Esophagus muscularis mucosa (tissue), 4 donors: ENCODE results near the gene CPNE1. TPM values are rescaled to one million over a fixed set of nuclear protein-coding genes. Genes with fewer than 3 reads are reported as not detected.

Source experiments
- DNase-seq: peaks from one replicate; pipeline ENCODE4 v3.0.0-alpha.2; 2017; ENCODE audit errors: extremely low spot score
- H3K27ac ChIP-seq, 4 donors: fragments of 200-600 bp; sonication (generic); replicated peaks in 1 of 4; 1 replicate in 3 of 4; 2 replicates in 1 of 4; pipeline ENCODE4 v1.5.1; 2016 to 2019; ENCODE audit warnings: mild to moderate bottlenecking in 1 of 4
- H3K27me3 ChIP-seq, 4 donors: fragments of 200-600 bp; sonication (generic); one replicate each; pipeline versions ENCODE4 v1.5.1 to v1.6.0; 2016 to 2019
- H3K36me3 ChIP-seq, 4 donors: fragments of 200-600 bp; sonication (generic); one replicate each; pipeline ENCODE4 v1.5.1; 2016 to 2019
- H3K4me1 ChIP-seq, 4 donors: fragments of 200-600 bp; sonication (generic); one replicate each; pipeline ENCODE4 v1.5.1; 2016 to 2019
- H3K4me3 ChIP-seq, 4 donors: fragments of 200-600 bp; sonication (generic); 1 replicate in 2 of 4; 2 replicates in 2 of 4; pipeline ENCODE4 v1.5.1; 2016 to 2019; ENCODE audit warnings: mild to moderate bottlenecking in 4 of 4, moderate library complexity in 1 of 4
- H3K9me3 ChIP-seq, 4 donors: fragments of 200-600 bp; sonication (generic); 1 replicate in 3 of 4; 2 replicates in 1 of 4; pipeline ENCODE4 v1.5.1; 2016 to 2019
- EP300 ChIP-seq: sonication (generic); formaldehyde crosslinking; IDR thresholded peaks from one replicate; pipeline ENCODE4 v1.6.1; 2017; ENCODE audit warnings: antibody characterized with exemption
- POLR2A ChIP-seq: fragments of 450-650 bp; IDR thresholded peaks from one replicate; pipeline ENCODE4 v1.6.1; 2017; ENCODE audit warnings: antibody characterized with exemption, moderate library complexity, mild to moderate bottlenecking, low read depth
- POLR2AphosphoS5 ChIP-seq, 2 donors: sonication (generic); formaldehyde crosslinking; IDR thresholded peaks; one replicate each; pipeline ENCODE4 v1.6.1; 2017; ENCODE audit warnings: antibody characterized with exemption in 2 of 2
- WGBS: methylation state at CpG from one replicate; pipeline ENCODE4 v1.1.5; 2018; 5-methylcytosine and 5-hydroxymethylcytosine counted together
- intact Hi-C: fragments of 100-400 bp; cut with DNase I; formaldehyde crosslinking; loops from one replicate; pipeline ENCODE4 v1.15.1; 2023
- total RNA-seq, 4 donors: library from RNA; depleted of rRNA; stranded (reverse); fragments of >200 nt; gene quantifications; one replicate each; pipeline versions ENCODE4 v1.1.0 to v1.2.1, GENCODE V29; 2016
- TF ChIP-seq, protein P1 (sequence below), 3 experiments: fragments of 200-600 bp in 2 of 3; fragments of 450-650 bp in 1 of 3; sonication (generic) in 2 of 3; IDR thresholded peaks; one replicate each; pipeline ENCODE4 v1.5.1; 2017 to 2019; ENCODE audit warnings: antibody characterized with exemption in 3 of 3, mild to moderate bottlenecking in 2 of 3, moderate library complexity in 1 of 3

CPNE1 gene
- total RNA-seq, 4 donors from 2014 or later: 23.0 to 148 (median 99.9) TPM

GRCh38 chr20:35700625-35701148 lies 36.0 kb upstream of the CPNE1 start:
- no peak overlapping the region for H3K4me3 ChIP-seq
- 89% methylated on average over 7 of the region's 7 CpGs for WGBS
- peak overlapping the region; percentile 32 to 95 (median 69) for H3K27ac ChIP-seq
- TF ChIP-seq POLR2A (no peak), POLR2AphosphoS5 (IDR thresholded peaks at IDR 0.05) (peak in 1 of 2 donors; percentile 28), EP300 (no peak)
- TF ChIP-seq, protein P1, sequence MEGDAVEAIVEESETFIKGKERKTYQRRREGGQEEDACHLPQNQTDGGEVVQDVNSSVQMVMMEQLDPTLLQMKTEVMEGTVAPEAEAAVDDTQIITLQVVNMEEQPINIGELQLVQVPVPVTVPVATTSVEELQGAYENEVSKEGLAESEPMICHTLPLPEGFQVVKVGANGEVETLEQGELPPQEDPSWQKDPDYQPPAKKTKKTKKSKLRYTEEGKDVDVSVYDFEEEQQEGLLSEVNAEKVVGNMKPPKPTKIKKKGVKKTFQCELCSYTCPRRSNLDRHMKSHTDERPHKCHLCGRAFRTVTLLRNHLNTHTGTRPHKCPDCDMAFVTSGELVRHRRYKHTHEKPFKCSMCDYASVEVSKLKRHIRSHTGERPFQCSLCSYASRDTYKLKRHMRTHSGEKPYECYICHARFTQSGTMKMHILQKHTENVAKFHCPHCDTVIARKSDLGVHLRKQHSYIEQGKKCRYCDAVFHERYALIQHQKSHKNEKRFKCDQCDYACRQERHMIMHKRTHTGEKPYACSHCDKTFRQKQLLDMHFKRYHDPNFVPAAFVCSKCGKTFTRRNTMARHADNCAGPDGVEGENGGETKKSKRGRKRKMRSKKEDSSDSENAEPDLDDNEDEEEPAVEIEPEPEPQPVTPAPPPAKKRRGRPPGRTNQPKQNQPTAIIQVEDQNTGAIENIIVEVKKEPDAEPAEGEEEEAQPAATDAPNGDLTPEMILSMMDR (IDR thresholded peaks at IDR 0.05): no peak
- intact Hi-C loops: loop anchor here (10.0 kb wide), 1 partner anchor 184 kb away; no protein-coding TSS in a partner anchor
- no peak for DNase-seq
- no peaks in the 10 kb centered on the region for H3K9me3 ChIP-seq
- peaks cover 19 to 48% (median 33%) of the 10 kb centered on the region in 4 donors for H3K4me1 ChIP-seq
- no peaks in the 10 kb centered on the region for H3K27me3 ChIP-seq
- peaks cover 32 to 58% (median 56%) of the 10 kb centered on the region in 4 donors for H3K36me3 ChIP-seq

DNA sequence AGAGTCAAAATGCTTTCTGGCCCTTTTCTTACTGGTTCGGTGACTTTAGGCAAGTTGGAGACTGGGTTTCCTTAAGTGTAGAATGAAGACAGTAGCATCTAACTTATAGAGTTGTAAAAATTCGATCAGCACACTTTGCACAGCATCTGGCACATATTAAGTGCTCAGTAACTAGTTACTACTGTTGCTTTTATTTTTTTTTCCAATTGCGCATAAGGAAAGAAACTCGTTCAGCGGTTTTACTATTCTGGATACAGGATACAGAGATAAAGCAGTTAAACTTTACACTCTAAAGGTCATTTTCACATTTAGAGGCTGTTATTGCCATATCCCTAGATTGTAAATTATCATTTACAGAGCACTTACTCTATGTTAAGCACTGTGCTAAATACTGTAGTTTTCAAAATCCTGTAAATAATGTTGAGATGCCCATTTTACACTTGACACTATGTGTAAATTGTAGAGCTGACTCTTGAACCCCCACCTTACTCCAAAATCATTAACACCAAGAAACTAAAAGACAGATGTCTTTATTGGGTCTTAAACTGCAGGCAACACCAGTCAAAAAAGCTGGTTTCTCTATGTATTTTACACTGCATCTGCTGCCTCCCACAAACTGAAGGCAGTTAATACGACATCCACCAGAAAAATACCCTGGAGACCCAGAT lies 35.4 kb upstream of the CPNE1 start:
- Histone ChIP-seq H3K27ac (peak overlapping the region; percentile 91 to 95 (median 94)), H3K9me3 (no peaks in the 10 kb centered on the region), H3K36me3 (peaks cover 26 to 58% (median 56%) of the 10 kb centered on the region in 4 donors), H3K4me1 (peaks cover 19 to 43% (median 31%) of the 10 kb centered on the region in 4 donors), H3K4me3 (peak overlapping the region; percentile 88 to 100 (median 92)), H3K27me3 (no peaks in the 10 kb centered on the region)
- no peak for TF ChIP-seq EP300
- no peak for TF ChIP-seq POLR2A
- TF ChIP-seq, protein P1 (IDR thresholded peaks at IDR 0.05): no peak
- no peak for TF ChIP-seq POLR2AphosphoS5 (IDR thresholded peaks at IDR 0.05)
- 20% methylated on average over 6 of the region's 6 CpGs for WGBS
- DNase-seq: no peak
- intact Hi-C loops: loop anchor here (2.0 to 10.0 kb wide), 2 partner anchors 73 to 185 kb away; partner anchors contain the start of gene PHF20

GRCh38 chr20:35699127-35699956 lies 34.6 kb upstream of the CPNE1 start, which contains the start of the genes NFS1 and ROMO1:
Gene NFS1, minus strand, starts transcription at chr20:35699352. Its CDS starts 64 bp downstream, at chr20:35699288.
Gene ROMO1, plus strand, starts transcription at chr20:35699405. Its CDS starts 228 bp downstream, at chr20:35699633.
- TF ChIP-seq POLR2AphosphoS5 (IDR thresholded peaks at IDR 0.05) (peak; percentile 88 to 92), POLR2A (peak; percentile 29), EP300 (no peak)
- TF ChIP-seq, protein P1 (IDR thresholded peaks at IDR 0.05): peak; percentile 14 to 42 (median 36)
- DNase-seq: peak; percentile 96
- WGBS: 0% methylated on average over 18 of the region's 81 CpGs
- intact Hi-C loops: loop anchor here (2.0 kb wide), 1 partner anchor 73 kb away; the partner anchor contains the start of gene PHF20
- no peaks in the 10 kb centered on the region for H3K9me3 ChIP-seq
- peak within 1 kb of the TSS; percentile 88 to 100 (median 92) for H3K4me3 ChIP-seq
- H3K36me3 ChIP-seq: peaks cover 18 to 57% (median 56%) of the 10 kb centered on the region in 4 donors
- peak within 1 kb of the TSS; percentile 91 to 95 (median 94) for H3K27ac ChIP-seq
- peaks cover 19 to 43% (median 29%) of the 10 kb centered on the region in 4 donors for H3K4me1 ChIP-seq
- no peaks in the 10 kb centered on the region for H3K27me3 ChIP-seq

- Histone ChIP-seq H3K27ac (peak overlapping the region; percentile 91 to 95 (median 94)), H3K27me3 (no peaks in the 10 kb centered on the region), H3K4me3 (peak overlapping the region; percentile 88 to 100 (median 92)), H3K9me3 (no peaks in the 10 kb centered on the region), H3K4me1 (peaks cover 19 to 43% (median 29%) of the 10 kb centered on the region in 4 donors), H3K36me3 (peaks cover 18 to 57% (median 56%) of the 10 kb centered on the region in 4 donors)
- intact Hi-C loops: loop anchor here (2.0 kb wide), 1 partner anchor 74 kb away; the partner anchor contains the start of gene PHF20
- WGBS: 5% methylated on average over 36 of the region's 37 CpGs
- TF ChIP-seq, protein P1 (IDR thresholded peaks at IDR 0.05): no peak
- TF ChIP-seq EP300 (no peak), POLR2A (no peak), POLR2AphosphoS5 (IDR thresholded peaks at IDR 0.05) (no peak)
- no peak for DNase-seq
Measured at GRCh38 chr20:35698298-35699126, 33.8 kb upstream of the CPNE1 start.
